ENCODE measurements around the gene PLXNA4.

Gene PLXNA4

DNA sequence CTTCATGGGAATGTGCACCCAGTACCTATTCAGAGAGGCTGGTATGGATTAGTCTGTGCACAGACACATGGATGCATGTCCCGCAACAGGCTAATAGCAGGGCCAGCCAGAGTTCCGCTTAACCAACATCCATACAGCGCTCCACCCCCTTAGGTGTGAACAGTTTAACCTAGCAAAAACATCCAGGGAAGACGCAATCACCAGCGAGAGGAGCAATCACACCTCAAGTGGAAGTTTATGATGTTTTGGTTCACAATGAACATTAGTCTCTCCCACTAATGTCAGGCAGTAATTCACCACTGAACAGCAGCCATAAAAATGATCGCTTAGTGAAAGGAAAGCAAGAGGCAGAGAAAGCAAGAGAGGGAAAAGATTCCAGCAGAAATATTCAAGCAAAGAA is 91.1 kb downstream of the PLXNA4 start:
- no peak overlapping the region for H3K27ac ChIP-seq (ENCODE audit: low read depth, low read length, poor library complexity, severe bottlenecking)
- H3K4me2 ChIP-seq (ENCODE audit: low read length) = no peak overlapping the region

DNA sequence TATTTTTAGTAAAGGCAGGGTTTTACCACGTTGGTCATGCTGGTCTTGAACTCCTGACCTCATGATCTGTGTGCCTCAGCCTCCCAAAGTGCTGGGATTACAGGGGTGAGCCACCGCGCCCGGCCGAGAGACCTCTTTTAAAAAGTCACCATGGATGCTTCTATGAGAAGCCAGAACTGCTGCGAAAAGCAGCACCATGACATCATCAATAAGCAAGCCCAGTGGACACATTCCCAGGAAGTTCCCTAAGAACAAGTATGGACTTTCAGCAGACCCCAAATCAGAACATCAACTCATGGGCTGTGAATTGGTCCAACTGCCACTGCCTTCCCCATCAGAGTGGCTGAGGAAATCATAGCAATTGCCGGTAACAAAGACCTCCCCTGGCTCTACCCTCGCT is 93.4 kb downstream of the PLXNA4 start:
- no peaks in the 10 kb centered on the region for H3K9me3 ChIP-seq (ENCODE audit: low read length)
- H4K20me1 ChIP-seq (ENCODE audit: insufficient read depth, low read length) = no peaks in the 10 kb centered on the region
- no peaks in the 10 kb centered on the region for H3K36me3 ChIP-seq (ENCODE audit: insufficient read depth, low read length)
- H3F3A ChIP-seq (ENCODE audit: insufficient read depth, low read length) = no peaks in the 10 kb centered on the region
- no peak overlapping the region for H3K9ac ChIP-seq (ENCODE audit: low read length)
- H3K27ac ChIP-seq (ENCODE audit: low read depth, low read length, poor library complexity, severe bottlenecking) = no peak overlapping the region
- H3K27me3 ChIP-seq (ENCODE audit: insufficient read depth, low read length) = peaks cover 13% of the 10 kb centered on the region
- no peak overlapping the region for H3K4me2 ChIP-seq (ENCODE audit: low read length)
- no peaks in the 10 kb centered on the region for H3K79me2 ChIP-seq (ENCODE audit: insufficient read depth, low read length)
- H3K4me1 ChIP-seq (ENCODE audit: insufficient read depth, low read length, severe bottlenecking) = no peaks in the 10 kb centered on the region
- TF ChIP-seq CTCF (IDR thresholded peaks at IDR 0.05; ENCODE audit: low read length) (no peak), EZH2 (IDR thresholded peaks at IDR 0.05; ENCODE audit: borderline replicate concordance, low read length) (no peak)
- no peak overlapping the region for H2AFZ ChIP-seq (ENCODE audit: low read length)
- H3K9me2 ChIP-seq (ENCODE audit: low read depth, low read length) = no peaks in the 10 kb centered on the region
- H3K4me3 ChIP-seq (ENCODE audit: low read depth, low read length, poor library complexity, severe bottlenecking) = no peak overlapping the region

More for the DNA sequence above, 91.1 kb downstream of the PLXNA4 start:
- H3K9ac ChIP-seq (ENCODE audit: low read length) = no peak overlapping the region
- no peaks in the 10 kb centered on the region for H3K4me1 ChIP-seq (ENCODE audit: insufficient read depth, low read length, severe bottlenecking)
- no peaks in the 10 kb centered on the region for H4K20me1 ChIP-seq (ENCODE audit: insufficient read depth, low read length)
- H3K4me3 ChIP-seq (ENCODE audit: low read depth, low read length, poor library complexity, severe bottlenecking) = no peak overlapping the region
- H3K79me2 ChIP-seq (ENCODE audit: insufficient read depth, low read length) = no peaks in the 10 kb centered on the region
- no peak overlapping the region for H2AFZ ChIP-seq (ENCODE audit: low read length)
- no peaks in the 10 kb centered on the region for H3K36me3 ChIP-seq (ENCODE audit: insufficient read depth, low read length)
- H3F3A ChIP-seq (ENCODE audit: insufficient read depth, low read length) = no peaks in the 10 kb centered on the region
- H3K27me3 ChIP-seq (ENCODE audit: insufficient read depth, low read length) = peaks cover 13% of the 10 kb centered on the region
- TF ChIP-seq EZH2 (IDR thresholded peaks at IDR 0.05; ENCODE audit: borderline replicate concordance, low read length) = no peak
- no peak for TF ChIP-seq CTCF (IDR thresholded peaks at IDR 0.05; ENCODE audit: low read length)
- H3K9me3 ChIP-seq (ENCODE audit: low read length) = no peaks in the 10 kb centered on the region
- no peaks in the 10 kb centered on the region for H3K9me2 ChIP-seq (ENCODE audit: low read depth, low read length)

GRCh38 chr7:132480534-132480933 is 95.7 kb downstream of the PLXNA4 start:
- no peak overlapping the region for H3K9ac ChIP-seq (ENCODE audit: low read length)
- H3K36me3 ChIP-seq (ENCODE audit: insufficient read depth, low read length) = no peaks in the 10 kb centered on the region
- no peak overlapping the region for H3K27ac ChIP-seq (ENCODE audit: low read depth, low read length, poor library complexity, severe bottlenecking)
- no peak overlapping the region for H2AFZ ChIP-seq (ENCODE audit: low read length)
- H3K4me3 ChIP-seq (ENCODE audit: low read depth, low read length, poor library complexity, severe bottlenecking) = no peak overlapping the region
- no peaks in the 10 kb centered on the region for H4K20me1 ChIP-seq (ENCODE audit: insufficient read depth, low read length)
- peaks cover 5% of the 10 kb centered on the region; the same call in 1 of the 2 replicates for H3K27me3 ChIP-seq (ENCODE audit: insufficient read depth, low read length)
- H3K9me3 ChIP-seq (ENCODE audit: low read length) = no peaks in the 10 kb centered on the region
- H3K4me1 ChIP-seq (ENCODE audit: insufficient read depth, low read length, severe bottlenecking) = no peaks in the 10 kb centered on the region
- no peak for TF ChIP-seq EZH2 (IDR thresholded peaks at IDR 0.05; ENCODE audit: borderline replicate concordance, low read length)
- TF ChIP-seq CTCF (IDR thresholded peaks at IDR 0.05; ENCODE audit: low read length) = no peak
- no peaks in the 10 kb centered on the region for H3K9me2 ChIP-seq (ENCODE audit: low read depth, low read length)
- H3K79me2 ChIP-seq (ENCODE audit: insufficient read depth, low read length) = no peaks in the 10 kb centered on the region
- H3K4me2 ChIP-seq (ENCODE audit: low read length) = no peak overlapping the region
- no peaks in the 10 kb centered on the region for H3F3A ChIP-seq (ENCODE audit: insufficient read depth, low read length)
